ENCODE measurements around the gene DNAAF5.
A peak's percentile ranks its signal among the peaks of the same experiment; 100 is the strongest.

DNAAF5 gene

DNA sequence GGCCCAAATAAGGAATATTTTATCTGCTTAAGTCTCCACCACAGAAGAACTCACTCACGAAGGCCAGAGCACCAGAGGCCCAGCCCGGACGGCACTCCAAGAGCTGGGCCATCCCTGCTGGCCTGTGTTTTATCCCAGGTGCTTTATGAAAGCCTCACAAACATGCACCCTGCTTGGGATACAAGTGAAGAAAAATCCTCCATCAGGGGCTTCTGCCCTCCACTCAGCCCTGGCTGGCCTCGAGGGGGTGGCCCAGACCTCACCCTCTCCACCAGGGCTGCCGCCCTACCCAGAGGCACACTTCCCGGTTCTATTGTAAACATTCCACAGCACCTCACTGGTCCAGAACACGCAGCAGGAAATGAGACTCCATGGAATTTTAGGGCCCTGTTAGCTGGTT, 19.8 kb upstream of the DNAAF5 start:
- DNase-seq (ENCODE audit: low read depth, low spot score), result no peak

DNA sequence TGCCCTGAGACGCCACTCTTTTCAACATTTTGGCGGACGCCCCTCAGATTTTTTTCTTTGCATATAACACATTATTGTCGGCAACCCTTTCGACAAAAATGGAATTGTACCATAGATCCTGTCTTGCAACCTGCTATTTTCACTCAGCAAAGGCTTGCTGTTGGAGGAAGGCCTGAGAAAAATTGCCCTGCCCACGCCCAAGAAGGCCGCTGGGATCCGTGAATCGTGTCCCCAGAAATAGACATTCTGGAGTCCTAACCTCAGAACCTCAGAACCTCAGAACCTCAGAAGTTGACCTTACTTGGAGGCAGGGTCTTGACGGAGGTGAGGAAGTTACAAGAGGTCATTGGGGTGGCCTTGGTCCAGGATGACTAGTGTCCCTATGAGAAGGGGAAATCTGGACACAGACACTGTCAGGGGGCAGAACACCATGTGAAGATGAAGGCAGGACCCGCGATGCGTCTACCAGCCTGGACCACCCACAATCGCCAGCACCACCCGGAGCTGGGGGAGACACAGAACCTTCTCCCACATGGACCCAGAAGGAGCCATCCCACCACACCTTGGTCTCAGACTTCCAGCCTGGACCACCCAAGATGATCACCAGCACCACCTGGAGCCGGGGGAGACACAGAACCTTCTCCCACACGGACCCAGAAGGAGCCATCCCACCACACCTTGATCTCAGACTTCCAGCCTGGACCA, 19.1 kb upstream of the DNAAF5 start:
- DNase-seq (ENCODE audit: low read depth, low spot score), result no peak

DNA sequence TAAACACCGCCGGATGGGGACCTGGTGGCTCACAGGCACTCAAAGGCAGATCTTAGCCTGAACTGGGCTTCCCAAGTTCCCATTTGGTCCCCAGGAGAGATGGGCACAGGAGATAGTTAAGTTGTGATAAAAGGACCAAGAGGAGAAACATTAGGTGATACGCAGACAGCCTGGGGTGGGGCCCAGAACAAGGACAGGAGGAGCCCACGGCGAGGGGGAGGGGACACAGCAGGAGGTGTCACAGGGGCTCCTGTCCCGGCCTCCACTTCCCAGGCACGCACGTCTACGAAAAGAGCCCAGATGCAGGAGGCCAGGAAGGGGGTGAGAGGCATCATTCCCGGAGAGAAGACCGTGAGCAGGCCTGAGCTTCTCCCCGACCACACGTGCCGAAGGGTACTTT, 16.3 kb upstream of the DNAAF5 start:
- DNase-seq (ENCODE audit: low read depth, low spot score), result no peak

DNA sequence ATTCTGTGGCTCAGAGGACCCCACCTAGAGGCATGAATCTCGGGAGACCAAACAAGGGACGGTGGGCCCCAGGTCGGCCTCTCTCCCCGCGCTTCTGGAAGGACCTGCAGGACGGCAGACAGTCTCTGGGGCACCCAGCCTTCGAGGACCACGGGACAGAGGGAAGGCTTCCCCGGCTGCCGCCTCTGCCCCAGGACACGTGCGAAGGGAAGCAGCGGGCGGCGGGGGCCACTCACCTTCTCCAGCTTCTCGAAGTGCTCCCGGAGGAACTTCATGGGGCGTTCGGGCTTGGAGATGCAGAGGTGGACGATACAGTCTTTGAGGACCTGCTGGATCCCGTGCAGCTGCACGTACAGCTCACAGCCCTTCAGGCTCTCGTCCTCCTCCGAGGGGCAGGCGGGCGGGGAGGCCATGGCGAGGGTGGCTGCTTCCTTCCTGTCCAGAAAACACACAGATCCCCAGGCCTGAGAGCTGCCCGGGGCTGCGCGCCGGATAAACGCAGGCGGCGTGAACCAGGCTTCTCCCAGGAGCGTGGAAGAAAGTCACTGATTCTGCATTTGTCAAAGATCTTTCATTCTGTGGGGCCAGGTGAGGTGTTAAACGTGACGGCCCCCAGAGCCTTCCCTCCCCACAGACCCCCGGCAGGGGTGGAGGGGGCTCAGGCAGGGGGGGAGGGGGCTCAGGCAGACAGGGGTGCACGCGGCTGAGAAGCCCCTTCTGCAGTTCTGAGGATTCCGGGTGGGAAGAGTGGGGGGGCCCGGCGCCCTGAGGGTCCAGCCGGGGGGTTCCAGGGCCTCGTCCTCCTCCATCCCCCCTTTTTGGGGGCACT, 15.2 kb upstream of the DNAAF5 start:
- DNase-seq (ENCODE audit: low read depth, low spot score), result no peak

DNA sequence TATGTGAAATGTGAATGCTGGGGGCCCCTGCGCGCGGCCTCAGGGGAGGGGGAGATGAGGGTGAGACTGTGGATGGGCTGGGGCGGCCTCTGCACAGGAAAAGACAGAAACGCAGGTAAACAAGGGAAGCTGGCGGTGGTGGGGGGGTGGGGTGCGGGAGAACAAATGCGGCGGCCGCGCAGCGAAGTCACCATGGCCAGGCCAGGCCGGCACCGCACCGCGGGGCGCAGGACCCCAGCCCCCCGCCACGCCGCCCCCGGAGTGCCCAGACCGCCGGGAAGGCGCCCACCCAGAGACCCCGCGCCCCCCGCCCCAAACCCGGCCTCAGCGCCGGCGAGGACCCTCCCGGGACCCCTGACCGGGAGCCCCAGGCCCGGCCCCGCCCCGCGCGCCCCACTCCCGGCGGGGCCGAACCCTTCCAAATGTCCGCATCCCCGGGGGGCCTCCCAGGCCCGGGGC, 14.5 kb upstream of the DNAAF5 start:
- no peak for DNase-seq (ENCODE audit: low read depth, low spot score)

DNA sequence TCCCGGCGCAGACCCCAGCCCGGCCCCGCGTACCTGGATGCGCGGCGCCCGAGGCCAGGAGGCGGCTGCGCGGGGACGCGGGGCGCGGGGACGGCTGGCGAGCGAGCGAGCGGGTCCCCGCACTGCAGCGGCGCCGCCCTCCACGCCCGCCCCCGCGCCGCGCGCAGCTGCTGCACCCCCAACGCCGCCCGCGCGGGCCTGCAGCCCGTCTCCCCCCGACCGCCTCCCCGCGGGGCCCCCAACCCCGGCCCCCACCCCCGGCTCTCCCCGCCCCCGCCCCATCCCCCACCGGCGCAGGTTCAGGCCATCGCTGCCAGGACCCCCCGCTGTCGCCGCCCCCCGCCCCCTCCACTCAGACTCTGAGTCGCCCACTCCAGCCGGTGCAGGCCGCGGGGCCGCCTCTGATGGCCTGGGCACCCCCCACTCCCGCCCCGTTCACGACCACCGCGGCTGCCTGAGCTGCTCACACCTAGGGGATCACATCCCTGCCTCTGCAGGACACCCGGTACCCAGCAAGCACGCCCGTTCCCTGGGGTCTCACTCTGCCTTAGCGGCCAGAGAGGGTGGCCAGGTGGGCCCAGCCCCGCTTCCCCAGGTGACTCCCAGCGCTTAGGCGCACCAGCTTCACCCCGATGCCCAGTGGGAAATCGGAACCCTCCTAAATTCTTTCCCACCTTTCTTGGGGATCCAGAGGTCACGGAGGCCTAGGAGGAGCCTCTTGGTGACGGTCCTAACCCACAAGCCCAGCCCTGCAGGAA, 13.9 kb upstream of the DNAAF5 start:
- DNase-seq (ENCODE audit: low read depth, low spot score), result no peak

DNA sequence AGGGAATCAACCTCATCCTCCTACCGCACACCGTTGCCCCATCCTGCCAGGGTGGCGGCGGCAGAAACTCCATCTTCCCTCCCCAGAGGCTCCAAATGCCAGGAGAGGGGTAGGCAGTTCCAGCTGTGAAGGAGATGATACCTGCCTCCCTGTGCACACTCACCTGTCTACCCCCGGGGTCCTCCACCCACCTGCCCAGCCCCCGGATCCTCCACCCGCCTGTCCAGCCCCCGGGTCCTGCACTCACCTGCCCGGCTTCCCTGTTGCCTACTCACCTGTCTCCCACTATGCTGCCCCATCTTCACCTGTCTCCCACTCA, 13.4 kb upstream of the DNAAF5 start:
- no peak for DNase-seq (ENCODE audit: low read depth, low spot score)

DNA sequence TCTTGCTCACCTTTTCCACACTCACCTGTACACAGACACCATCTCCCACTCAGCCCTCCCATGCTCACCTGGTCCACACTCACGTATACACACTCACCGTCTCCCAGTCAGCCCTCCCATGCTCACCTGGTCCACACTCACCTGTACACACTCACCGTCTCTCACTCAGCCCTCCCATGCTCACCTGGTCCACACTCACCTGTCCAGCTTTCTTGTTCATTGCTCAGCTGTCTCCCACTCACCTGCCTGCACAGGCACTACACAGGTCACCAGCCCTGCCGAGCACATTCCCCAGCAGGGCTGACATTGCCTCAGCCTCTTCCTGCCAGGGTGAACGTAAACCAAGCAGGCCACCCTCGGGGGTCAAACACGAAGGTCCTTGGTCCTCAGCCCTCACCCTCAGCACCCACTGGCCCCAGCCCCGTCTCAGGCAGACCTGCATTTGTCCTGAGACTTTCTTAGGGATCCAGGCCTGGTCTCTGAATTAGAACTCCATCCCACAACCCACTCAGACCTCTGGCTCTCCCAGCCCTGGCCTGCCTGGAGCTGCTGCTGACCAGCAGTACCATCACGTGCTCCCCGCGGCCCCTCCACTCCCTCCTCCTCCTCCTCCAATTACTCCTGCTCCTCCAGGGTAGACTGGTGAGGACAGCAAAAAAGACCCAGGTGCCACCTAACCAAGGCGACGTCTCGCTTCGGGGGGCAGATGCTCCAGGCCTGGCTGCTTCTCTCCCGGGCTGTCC, 12.8 kb upstream of the DNAAF5 start:
- no peak for DNase-seq (ENCODE audit: low read depth, low spot score)

DNA sequence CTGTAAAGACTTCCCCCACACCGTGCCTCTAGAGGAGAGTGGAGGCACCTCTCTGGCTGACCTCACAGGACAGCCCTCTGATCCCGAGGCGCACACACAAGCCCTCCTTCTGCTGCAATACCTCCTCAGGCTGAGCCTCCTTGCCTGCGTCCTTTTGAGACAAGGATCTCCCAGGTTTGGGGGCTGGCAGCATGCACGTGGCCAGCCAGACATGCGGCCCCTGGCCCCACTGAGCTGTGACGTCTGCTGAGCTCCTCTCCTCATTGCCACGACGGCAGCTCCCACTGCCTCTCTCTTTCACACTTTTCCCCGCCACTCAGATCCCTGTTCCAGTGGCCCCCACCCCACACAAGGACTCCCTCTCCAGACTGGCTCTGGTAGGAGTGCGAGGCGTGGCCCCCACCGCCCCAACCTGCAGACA, 12.2 kb upstream of the DNAAF5 start:
- no peak for DNase-seq (ENCODE audit: low read depth, low spot score)

DNA sequence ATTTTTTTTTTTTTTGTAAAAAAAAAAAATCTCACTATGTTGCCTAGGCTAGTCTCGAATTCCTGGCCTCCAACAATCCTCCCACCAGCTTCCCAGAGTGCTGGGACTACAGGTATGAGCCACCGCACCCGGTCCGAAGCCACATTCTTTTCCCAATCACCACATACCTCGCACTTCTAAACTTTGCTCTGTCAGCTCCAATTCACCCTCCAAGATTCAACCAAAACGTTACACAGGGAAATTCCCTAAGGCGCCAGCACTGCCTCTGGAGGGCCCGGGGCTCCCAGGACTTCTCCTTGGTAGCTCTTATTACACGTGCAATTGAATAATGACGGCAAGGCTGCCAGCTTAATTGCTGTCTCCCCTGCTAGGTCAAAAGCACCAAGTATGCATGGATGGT, 10.3 kb upstream of the DNAAF5 start:
- peak; percentile 80 for DNase-seq (ENCODE audit: low read depth, low spot score)

DNA sequence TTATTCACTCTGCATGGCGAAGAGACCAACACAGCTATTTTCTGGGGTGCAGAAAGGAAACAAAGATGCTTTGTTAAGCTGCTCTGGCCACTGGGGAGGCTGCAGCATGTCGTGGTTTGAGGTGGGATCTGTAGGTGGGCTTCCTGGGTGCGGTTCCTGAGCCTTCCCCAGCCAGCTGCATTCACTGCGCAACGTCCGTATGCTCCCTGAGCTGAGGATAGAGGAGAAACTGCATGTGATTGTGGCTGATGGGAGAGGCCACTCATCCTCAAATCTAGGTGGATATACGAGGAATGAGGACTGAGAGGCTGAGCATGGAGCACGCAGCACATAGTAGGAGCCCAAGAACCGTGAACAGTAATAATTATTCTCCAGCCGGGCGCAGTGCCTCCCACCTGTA, 9.9 kb upstream of the DNAAF5 start:
- no peak for DNase-seq (ENCODE audit: low read depth, low spot score)

DNA sequence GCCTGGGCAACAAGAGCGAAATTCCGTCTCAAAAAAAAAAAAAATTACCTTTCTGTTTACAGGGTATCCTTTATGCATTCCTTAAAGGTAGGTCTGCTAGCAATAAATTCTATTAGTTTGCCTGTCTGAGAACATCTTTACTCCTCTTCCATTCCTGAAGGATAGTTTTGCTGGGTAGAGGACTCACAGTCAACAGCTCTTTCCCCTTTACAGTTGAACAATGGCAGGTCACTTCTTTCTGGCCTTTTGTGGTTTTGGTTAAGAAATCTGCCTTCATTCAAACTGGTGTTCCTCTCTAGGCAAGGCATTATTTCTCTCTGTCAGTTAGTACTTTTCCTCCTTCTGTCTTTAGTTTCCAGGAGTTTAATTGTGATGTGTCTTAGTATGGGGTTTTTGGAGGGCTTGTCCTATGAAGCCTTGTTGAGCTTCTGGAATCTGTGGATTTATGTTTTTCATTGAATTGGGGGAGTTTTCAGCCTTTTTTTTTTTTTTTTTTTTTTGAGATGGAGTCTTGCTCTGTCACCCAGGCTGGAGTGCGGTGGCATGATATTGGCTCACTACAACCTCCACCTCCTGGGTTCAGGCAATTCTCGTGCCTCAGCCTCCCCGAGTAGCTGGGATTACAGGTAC, 4.8 kb upstream of the DNAAF5 start:
- no peak for DNase-seq (ENCODE audit: low read depth, low spot score)

DNA sequence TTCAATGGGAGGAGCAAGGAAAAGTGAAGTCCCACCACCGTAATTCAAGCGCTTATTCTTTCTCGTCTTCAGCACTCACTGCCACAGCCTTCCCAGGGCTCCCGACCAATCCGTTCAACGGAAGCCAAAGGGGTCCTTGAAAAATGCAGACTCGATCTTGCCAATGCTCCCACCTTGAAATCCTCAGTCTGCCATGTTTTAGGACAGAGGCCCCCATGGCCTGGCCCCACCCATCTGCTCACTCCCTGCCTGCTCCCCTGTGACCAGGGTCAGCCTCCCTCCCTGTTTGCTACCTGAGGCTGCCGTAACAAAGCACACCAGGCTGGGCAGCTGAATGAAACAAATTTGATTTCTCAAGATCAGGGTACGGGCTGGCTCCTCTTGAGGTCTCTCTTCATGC, 3.0 kb upstream of the DNAAF5 start:
- DNase-seq (ENCODE audit: low read depth, low spot score), result no peak

DNA sequence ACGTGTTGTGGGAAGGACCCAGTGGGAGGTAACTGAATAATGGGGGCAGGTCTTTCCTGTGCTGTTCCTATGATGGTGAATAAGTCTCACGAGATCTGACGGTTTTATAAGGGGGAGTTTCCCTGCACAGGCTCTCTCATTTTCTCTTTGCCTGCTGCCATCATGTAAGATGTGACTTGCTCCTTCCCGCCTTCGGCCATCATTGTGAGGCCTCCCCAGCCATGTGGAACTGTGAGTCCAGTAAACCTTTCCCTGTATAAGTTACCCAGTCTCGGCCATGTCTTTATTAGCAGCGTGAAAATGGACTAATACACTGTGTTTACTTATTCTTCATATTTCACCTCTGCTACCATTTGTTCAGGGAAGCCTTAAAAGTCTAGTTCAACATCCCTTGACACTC, 2.2 kb upstream of the DNAAF5 start:
- no peak for DNase-seq (ENCODE audit: low read depth, low spot score)

DNA sequence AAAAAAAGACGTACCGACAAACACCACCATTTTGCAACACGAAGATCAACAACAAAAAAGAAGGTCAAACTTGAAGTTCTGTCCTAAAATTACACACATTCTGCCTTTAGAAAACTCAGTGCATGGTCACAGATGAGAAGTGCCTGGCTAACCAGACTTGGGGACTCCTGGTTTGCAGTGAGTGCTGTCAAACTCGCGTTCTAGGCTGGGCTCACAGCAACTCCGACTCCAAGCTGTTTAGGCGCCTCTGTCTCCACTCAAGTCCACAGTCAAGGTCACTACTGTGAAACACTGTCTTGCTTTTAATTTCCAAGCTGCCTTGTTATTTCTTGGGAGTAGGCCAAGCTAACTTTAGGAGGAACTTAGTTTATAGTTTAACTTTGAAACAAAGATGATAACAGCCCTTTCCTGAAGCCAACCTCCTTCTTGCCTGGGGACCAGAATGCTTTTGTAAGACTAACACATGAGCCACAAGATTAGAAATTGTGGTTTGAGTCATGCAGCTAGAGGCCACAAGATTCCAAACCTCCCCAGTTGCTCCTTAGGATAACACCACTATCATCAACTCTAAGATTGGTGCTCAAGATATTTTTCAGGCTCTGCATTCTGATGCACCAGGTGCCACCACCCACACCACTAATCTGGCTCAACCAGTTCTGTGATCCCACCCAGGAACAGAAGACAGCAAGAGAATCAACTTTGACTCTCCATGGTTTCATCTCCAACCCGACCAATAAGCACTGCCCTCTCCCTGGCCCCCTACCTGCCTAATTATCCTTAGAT, 1.1 kb upstream of the DNAAF5 start:
- peak; percentile 15 for DNase-seq (ENCODE audit: low read depth, low spot score)

DNA sequence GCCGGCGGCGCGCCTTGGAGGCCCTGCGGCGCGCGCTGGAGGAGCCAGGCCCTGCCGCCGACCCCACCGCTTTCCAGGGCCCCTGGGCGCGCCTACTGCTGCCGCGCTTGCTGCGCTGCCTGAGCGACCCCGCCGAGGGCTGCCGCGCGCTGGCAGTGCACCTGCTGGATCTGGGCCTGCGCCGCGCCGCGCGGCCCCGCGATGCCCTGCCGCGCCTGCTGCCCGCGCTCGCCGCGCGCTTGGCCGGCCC, 280 bp downstream of the DNAAF5 start:
- no peak for DNase-seq (ENCODE audit: low read depth, low spot score)

DNA sequence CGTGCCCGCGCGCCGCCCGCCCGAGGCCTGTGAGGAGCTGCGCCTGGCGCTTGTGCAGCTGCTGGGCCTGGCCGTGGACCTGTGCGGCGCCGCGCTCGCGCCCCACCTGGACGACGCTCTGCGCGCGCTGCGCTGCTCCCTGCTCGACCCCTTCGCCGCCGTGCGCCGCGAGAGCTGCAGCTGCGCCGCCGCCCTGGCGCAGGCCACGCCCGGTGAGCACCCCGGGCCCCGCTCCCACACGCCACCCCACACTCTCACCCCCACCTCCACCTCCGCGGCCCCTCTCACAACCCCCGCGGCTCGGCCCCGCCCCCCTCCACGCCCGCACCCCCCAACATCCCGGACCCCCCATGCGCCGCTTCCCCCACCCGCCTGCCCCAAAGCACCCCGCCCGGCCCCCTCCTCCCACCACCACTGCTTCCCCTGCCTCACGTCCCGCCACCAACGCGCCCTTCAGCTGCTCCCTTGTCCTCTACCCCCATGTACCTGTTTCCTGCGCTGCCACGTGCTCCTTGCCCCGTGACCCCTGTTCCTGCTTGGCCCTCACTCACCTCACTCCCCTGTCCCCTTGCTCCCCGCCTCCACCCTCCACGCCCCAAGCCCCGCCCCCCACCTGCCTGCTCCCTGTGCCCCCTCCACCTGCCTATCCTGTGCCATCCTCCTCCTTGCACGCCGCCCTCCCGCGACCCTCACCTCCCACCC, 756 bp downstream of the DNAAF5 start, which contains the start of gene PRKAR1B:
Gene PRKAR1B, minus strand, starts transcription at position 178 of the 702 bp plus-strand sequence. CDS start 15,776 bp downstream, outside the sequence.
- no peak for DNase-seq (ENCODE audit: low read depth, low spot score)

DNA sequence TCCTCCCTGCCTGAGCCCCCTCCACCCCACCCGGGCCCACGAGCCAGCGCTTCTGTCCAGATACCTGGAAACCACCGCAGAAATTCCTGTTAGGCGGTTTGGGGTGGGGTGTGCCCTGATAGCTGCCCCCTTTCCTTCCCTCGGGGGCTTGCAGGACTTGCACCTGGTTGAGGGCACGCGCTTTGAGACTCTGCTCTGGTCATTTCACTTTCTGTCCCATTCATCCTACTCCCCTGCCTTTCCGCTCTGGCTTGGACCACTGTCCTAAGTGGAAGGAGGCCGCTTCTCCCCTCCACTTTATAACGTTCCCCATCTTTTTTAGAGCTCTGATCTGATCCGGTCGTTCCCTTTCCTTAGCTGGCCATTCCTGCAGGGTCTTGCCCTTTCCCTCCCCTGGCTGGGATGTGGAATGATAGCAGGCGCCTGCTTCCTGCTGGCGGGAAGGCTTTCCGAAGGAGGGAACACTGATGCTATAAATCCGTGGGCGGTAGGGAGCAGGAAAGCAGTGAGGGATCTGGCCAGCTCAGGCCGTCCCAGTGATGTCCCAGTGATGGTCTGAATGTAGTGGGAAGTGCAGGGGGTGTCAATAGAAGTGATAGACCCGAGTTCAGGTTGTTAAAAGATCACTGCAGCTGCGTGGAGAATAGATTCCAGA, 1.4 kb downstream of the DNAAF5 start:
- DNase-seq (ENCODE audit: low read depth, low spot score), result peak; percentile 45

DNA sequence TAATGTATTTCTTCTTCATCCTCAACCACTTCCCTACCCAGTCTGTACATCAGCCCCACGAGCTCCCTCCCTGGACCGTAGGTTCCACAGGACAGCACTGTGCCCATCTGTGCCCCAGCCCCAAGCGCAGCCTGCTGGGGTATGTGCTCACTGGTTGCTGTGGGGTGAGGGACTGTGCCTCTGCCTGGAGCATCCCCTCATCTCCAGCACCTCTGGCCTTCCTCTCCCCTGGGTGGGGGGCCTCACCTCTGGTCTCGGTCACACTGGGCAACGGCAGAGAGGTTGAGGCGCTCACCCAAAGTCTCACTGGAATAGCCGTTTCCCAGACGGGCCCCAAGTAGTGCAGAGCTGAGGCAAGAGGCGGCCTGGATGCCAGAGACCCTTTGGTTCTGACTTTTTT, 2.1 kb downstream of the DNAAF5 start:
- no peak for DNase-seq (ENCODE audit: low read depth, low spot score)
